Measurements from ENCODE around the gene ARFGEF3. TPM values are rescaled to one million over a fixed set of nuclear protein-coding genes. Genes with fewer than 3 reads are reported as not detected.

The ARFGEF3 gene
- total RNA-seq, 1 donor from 2014 or later = 28.6 TPM

GRCh38 chr6:138235693-138236092 lies 74.0 kb downstream of the ARFGEF3 start:
- Mint-ChIP-seq H3K27ac (no peak overlapping the region), H3K4me3 (ENCODE audit: low read depth) (no peak overlapping the region), H3K4me1 (ENCODE audit: low read depth) (peaks cover 49% of the 10 kb centered on the region), H3K27me3 (no peaks in the 10 kb centered on the region), H3K9me3 (ENCODE audit: low read depth) (no peaks in the 10 kb centered on the region), H3K36me3 (ENCODE audit: insufficient read depth) (no peaks in the 10 kb centered on the region)
- TF ChIP-seq CTCF (IDR thresholded peaks at IDR 0.05; ENCODE audit: unreplicated experiment) = no peak
- no peak for DNase-seq (ENCODE audit: low spot score, unreplicated experiment)

- no peaks in the 10 kb centered on the region for H3K36me3 Mint-ChIP-seq (ENCODE audit: insufficient read depth)
- DNase-seq (ENCODE audit: low spot score, unreplicated experiment) = no peak
- no peaks in the 10 kb centered on the region for H3K9me3 Mint-ChIP-seq (ENCODE audit: low read depth)
- no peak for TF ChIP-seq CTCF (IDR thresholded peaks at IDR 0.05; ENCODE audit: unreplicated experiment)
- no peak overlapping the region for H3K4me3 Mint-ChIP-seq (ENCODE audit: low read depth)
- no peaks in the 10 kb centered on the region for H3K27me3 Mint-ChIP-seq
- H3K4me1 Mint-ChIP-seq (ENCODE audit: low read depth) = peaks cover 41% of the 10 kb centered on the region
- H3K27ac Mint-ChIP-seq = no peak overlapping the region
These were observed 75.7 kb downstream of the ARFGEF3 start for GRCh38 chr6:138237463-138237862.

- Mint-ChIP-seq H3K27me3 (no peaks in the 10 kb centered on the region), H3K9me3 (ENCODE audit: low read depth) (no peaks in the 10 kb centered on the region), H3K27ac (no peak overlapping the region), H3K4me3 (ENCODE audit: low read depth) (no peak overlapping the region), H3K4me1 (ENCODE audit: low read depth) (peaks cover 33% of the 10 kb centered on the region), H3K36me3 (ENCODE audit: insufficient read depth) (no peaks in the 10 kb centered on the region)
- no peak for TF ChIP-seq CTCF (IDR thresholded peaks at IDR 0.05; ENCODE audit: unreplicated experiment)
- DNase-seq (ENCODE audit: low spot score, unreplicated experiment) = no peak
These were observed 76.6 kb downstream of the ARFGEF3 start for GRCh38 chr6:138238368-138238767.

- no peak for TF ChIP-seq CTCF (IDR thresholded peaks at IDR 0.05; ENCODE audit: unreplicated experiment)
- no peak overlapping the region for H3K4me3 Mint-ChIP-seq (ENCODE audit: low read depth)
- H3K4me1 Mint-ChIP-seq (ENCODE audit: low read depth) = peaks cover 27% of the 10 kb centered on the region
- H3K27me3 Mint-ChIP-seq = no peaks in the 10 kb centered on the region
- peaks cover 3% of the 10 kb centered on the region for H3K36me3 Mint-ChIP-seq (ENCODE audit: insufficient read depth)
- no peaks in the 10 kb centered on the region for H3K9me3 Mint-ChIP-seq (ENCODE audit: low read depth)
- DNase-seq (ENCODE audit: low spot score, unreplicated experiment) = no peak
- no peak overlapping the region for H3K27ac Mint-ChIP-seq
These were observed 78.0 kb downstream of the ARFGEF3 start for GRCh38 chr6:138239774-138240173.

- Mint-ChIP-seq H3K4me3 (ENCODE audit: low read depth) (no peak overlapping the region), H3K36me3 (ENCODE audit: insufficient read depth) (peaks cover 3% of the 10 kb centered on the region)
- no peak for DNase-seq (ENCODE audit: low spot score, unreplicated experiment)
These were observed 78.9 kb downstream of the ARFGEF3 start for GRCh38 chr6:138240476-138241245.

More at GRCh38 chr6:138240476-138241245, 78.9 kb downstream of the ARFGEF3 start:
- H3K27me3 Mint-ChIP-seq = no peaks in the 10 kb centered on the region
- H3K4me1 Mint-ChIP-seq (ENCODE audit: low read depth) = peaks cover 22% of the 10 kb centered on the region
- H3K9me3 Mint-ChIP-seq (ENCODE audit: low read depth) = no peaks in the 10 kb centered on the region
- no peak overlapping the region for H3K27ac Mint-ChIP-seq
- no peak for TF ChIP-seq CTCF (IDR thresholded peaks at IDR 0.05; ENCODE audit: unreplicated experiment)

Measured in progenitor cell of endocrine pancreas (in vitro differentiated cells).